ENCODE results near the gene ARFGAP1.

ARFGAP1 gene

DNA sequence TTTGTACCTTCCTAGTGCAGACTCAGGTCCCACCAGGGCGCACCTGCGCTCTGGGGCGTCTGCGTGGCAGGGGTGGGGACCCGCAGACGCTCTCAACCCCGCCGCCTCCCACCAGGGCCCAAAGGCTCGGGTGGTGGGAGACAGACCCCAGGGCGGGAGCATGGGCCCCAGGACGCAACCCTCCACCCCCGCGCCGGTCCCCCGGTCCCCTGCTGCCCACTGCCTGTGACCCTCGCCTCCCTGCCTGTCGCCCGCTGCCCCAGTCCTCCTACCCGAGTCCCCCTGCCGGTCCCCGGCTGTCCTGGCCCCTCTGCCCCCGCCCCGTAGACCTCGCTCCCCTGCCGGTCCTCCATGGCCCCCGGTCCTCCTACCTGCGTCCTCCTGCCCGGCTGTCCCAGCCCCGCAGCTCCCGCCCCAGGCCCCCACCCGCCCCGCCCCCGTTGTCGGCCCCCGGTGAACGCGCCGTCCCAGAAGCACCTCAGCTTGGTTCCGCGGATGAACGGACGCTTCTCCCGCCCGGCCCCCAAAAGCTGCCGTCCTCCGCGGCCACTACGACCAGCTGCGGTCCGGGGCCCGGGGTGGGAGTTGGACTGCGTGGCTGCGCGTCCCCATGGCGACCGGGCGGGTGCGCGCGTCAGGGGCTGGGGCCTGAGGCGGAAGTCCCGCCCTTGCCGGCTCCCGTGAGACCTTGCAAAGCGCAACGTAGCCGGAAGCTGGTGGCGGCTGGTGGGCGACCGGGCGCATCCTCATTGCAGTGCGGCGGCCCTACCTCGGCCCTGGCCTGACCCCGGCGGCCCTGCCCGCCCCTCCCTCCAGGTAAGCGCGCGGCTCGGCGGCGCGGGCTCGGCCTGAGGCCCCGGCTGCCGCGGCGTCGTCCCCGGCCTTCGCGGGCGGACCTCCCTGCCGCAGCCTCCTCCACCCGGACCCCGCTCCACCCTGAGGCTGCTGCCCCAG, at the start of gene ARFGAP1:
Gene ARFGAP1, plus strand, starts transcription at position 709 of the 954 bp plus-strand sequence. CDS start 2,768 bp downstream, outside the sequence.
- DNase-seq (ENCODE audit: low read depth in 2 of 2): peak; percentile 67 to 69

DNA sequence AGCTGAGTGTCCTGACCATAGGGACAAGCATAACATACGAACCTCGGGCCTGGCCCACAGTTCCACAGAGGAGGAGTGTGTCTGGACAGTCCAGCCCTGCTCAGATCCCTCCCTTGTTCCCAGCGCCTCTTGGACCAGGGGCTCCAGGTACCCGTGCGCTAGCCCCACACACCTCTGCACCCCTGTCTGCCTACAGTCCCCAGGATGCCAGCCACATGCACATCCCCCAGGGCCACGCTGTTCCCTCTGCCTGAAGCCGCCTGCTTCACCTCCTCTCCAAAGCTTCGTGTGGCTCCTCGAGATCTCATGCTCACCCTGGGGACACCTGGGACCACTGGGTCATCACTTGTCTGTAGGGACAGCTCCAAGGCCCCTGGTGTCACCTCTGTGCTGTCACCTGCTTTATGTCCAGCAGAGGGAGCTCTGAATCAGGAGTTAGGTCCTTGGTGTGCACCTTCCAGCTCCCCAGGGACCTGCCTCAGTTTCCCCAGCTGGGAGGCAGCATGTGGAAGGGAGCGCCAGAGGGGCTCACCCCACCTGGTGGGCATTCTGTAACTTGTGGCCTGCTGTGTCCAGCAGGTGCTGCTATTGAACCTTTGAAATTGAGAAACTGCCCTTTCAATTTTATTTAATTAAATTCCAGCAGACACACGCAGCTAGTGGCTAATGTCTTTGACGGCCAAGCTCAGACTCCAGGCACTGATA, 49.3 kb upstream of the ARFGAP1 start:
- DNase-seq (ENCODE audit: low read depth in 2 of 2): no peak

DNA sequence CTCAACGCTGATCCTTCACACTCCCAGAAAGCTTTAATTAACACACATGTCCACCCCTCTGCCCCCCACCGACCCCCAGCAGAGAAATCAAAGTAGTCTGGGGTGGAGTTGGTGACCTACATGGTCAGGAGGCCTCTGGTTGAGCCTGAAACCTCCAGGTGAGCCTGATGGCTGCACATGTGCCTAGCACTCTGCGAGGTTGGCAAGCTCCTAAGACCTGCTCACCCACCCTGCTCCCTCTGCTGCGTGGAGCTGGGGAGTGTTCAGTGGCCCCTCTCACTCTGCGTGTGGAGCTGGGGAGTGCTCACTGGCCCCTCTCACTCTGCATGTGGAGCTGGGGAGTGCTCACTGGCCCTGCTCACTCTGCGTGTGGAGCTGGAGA, 48.8 kb upstream of the ARFGAP1 start:
- DNase-seq (ENCODE audit: low read depth in 2 of 2): no peak

DNA sequence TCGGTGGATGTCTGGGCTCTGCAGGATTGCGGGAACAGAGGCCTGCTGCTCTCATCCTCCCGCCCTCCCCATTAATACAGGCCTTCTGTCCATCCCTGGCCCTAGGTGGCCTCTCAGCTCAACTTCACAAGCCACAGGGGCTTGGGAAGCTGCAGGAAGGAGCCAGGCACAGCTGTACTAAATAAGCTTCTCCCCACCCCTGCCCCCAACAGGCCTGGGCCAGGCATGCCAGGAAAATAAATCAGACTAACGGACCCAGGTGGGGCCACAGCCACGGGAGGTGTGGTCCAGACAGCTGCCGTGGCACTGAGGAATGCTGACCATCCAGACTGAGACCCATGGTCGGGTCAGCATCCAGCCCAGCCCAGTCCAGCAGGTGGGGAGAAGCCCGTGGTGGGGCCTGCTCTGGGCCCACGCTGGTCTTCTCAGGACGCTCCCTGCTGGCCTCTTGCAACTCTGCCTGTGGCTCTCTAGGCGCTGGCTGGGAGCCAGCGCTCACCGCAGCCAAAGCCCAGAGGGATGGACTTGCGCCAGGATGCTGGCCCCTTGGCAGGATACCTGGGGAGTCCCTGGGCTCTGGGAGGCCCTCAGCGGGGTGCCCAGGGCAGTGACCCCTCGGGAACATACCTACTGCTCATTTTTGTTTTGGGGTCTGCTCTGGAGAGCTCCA, 48.1 kb upstream of the ARFGAP1 start:
- no peak for DNase-seq (ENCODE audit: low read depth in 2 of 2)

DNA sequence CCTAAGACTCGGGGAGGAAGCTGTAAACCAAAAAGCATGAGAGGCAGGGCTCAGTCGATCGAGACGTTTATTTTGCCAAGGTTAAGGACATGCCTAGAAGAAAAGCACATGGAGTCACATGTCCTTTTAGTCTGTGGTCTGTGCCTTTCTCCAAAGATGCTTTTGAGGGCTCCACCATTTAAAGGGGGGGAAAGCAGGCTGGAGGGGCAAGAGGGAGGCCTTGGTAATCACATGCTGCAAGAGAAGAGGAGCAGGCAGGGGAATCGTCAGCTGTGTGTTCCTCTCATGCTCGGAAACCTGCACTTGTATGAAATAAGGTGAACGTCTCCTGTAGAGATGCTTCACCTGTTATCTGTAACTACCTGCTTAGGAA, 47.5 kb upstream of the ARFGAP1 start:
- DNase-seq (ENCODE audit: low read depth in 2 of 2): no peak

DNA sequence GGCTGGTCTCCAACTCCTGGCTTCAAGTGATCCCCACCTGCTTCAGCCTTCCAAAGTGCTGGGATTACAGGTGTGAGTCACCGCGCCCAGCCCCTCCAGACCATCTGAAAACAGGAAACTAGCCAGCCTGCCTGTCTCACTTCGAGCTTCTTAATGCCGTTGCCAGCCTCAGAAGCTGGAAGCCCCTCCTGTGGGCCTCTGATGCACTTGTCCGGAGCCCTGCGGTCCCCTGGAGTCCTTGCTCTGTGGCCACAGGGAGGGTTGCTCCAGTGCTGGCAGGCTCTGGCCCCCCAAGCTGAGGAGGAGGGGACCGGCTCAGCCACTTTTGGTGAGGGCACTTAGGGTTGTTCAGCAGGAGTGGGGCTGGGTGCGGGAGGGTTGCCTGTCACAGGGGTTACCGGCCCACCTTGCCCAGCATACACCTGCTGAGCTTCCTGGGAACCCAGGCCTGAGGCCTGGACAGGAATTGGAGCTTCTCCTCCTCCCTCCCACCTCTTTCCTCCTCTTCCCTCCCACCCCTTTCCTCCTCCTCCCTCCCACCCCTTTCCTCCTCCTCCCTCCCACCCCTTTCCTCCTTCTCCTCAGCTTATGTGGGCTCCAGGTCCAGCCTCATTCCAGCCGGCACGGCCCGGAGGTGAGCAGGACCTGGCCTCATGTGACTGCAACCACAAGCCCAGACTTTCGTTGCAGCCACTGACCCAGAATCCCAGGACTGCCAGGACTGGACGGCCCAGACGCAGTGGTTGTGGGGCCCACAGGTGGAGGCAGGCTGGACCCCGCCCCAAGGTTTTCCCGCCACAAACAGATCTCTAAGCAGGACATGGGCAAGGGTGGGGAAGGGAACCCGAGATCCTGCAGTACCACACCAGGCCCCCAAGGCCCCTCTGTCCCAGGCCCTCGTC, 46.3 kb upstream of the ARFGAP1 start:
- no peak for DNase-seq (ENCODE audit: low read depth in 2 of 2)

DNA sequence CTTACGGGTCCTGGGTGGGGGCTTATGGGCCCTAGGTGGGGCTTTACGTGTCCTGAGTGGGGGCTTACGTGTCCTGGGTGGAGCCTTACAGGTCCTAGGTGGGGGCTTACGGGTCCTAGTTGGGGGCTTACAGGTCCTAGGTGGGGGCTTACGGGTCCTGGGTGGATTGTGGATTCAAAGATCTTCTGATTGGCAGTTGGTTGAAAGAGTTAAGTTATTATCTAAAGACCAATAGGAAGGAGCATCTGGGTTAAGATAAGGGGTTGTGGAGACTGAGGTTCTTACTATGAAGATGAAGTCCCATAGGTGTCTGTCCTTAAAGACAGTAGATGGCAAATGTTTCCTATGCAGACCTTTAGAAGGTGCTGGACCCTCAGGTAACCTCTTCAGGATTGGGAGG, 45.4 kb upstream of the ARFGAP1 start:
- DNase-seq (ENCODE audit: low read depth in 2 of 2): no peak

DNA sequence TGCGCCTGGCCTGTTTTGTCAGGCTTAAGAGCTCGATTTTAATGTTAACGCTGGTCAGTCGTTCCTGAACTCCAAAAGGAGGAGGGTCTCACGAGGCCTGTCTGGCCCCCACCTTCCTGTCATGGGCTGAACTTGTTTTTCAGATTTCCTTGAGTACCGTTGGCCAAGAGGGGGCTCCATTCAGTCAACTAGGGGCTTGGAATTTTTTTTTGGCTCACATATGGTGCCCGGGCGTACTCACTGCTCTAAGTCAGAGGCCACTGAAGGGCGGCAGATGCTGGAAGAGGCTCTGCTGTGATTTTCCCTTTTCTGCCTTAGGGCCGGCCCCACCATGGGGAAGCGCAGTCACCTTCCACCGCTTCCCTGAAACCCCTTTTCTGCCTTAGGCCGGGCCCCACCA, 43.8 kb upstream of the ARFGAP1 start:
- DNase-seq (ENCODE audit: low read depth in 2 of 2): no peak

DNA sequence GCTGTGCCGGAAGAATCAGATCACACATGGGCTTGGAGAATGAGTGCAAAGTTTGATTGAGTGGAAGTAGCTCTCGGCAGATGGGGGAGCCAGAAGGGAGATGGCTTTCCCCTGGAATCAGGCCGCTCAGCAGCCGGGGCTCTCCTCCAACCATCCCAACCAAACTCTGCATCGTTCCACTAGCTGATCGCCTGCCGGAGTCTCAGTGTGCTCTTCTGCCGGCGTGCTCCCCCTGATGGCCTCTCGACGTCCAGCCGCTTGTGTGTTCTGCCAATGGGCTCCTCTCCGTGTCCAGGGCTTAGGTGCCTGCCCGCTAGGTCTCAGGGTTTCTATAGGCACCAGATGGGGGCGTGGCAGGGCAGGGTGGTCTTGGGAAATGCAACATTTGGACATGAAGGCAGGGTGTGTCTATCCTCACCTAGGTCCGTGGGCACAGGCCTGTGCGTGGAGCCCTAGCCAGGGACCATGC, 41.8 kb upstream of the ARFGAP1 start:
- no peak for DNase-seq (ENCODE audit: low read depth in 2 of 2)

DNA sequence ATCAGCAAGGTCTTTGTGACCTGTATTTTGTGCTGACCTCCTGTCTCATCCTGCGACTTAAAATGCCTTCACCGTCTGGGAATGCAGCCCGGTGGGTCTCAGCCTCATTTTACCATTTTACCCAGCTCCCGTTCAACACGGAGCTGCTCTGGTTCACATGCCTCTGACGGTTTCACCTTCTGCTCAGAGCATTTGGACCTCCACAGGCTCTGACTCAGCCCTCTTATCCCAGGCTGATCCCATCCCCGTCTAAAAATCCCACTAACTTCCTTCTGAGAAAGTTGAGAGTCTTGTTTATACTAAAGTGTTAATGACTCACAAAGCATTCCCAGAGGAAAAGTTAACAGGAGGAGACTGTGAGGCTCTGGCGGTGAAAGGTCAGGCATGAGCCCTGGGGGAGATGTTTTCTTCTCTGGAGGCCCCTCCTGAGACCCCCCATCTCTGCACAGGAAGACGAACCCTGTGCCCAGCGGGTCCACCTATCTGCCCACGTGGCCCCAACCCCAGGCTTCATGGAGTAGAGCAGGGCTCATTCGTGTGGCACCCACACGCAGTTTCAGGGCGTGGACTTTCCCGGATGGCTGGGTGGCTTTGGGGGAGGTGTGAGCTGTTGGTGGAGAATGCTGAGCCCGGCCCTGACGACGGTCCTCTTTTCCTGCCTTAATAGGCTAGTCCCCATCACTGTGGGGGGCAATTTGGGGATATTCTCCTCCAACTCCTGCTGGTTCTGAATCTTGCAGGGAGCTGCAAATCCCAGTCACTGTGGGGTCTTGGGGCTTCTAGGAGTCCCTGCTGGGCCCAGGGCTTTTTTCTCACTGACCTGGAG, 40.2 kb upstream of the ARFGAP1 start:
- peak; percentile 78 to 80 for DNase-seq (ENCODE audit: low read depth in 2 of 2)

DNA sequence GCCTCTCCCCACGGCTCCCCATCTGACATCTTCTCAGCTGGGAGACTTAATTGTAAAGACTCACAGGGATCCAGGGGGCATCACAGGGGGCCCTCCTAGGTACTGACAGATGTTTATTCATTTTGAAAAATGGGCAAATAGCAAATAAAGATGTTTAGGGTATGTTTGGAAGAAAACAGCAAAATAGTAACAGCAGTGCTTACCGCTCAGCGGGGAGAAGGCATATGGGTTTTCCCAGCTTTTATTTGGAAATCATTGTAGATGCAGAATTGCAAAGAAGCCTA, 39.6 kb upstream of the ARFGAP1 start:
- no peak for DNase-seq (ENCODE audit: low read depth in 2 of 2)

DNA sequence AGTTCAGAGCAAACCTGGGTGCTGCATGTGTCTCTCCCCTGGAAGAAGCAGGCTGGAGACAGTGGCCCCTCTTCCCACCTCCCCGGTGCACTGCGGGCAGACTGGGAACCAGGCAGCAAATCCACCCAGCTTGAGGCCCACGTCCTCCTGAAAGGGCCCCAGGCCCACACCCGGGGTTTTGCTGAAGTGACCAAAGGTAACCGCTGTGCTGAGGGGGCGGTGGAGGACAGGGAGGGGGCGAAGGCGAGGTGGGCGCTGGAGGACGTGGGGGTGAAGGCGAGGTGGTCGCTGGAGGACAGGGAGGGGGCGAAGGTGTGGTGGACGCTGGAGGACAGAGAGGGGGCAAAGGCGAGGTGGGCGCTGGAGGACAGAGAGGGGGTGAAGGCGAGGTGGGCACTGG, 38.7 kb upstream of the ARFGAP1 start:
- no peak for DNase-seq (ENCODE audit: low read depth in 2 of 2)

DNA sequence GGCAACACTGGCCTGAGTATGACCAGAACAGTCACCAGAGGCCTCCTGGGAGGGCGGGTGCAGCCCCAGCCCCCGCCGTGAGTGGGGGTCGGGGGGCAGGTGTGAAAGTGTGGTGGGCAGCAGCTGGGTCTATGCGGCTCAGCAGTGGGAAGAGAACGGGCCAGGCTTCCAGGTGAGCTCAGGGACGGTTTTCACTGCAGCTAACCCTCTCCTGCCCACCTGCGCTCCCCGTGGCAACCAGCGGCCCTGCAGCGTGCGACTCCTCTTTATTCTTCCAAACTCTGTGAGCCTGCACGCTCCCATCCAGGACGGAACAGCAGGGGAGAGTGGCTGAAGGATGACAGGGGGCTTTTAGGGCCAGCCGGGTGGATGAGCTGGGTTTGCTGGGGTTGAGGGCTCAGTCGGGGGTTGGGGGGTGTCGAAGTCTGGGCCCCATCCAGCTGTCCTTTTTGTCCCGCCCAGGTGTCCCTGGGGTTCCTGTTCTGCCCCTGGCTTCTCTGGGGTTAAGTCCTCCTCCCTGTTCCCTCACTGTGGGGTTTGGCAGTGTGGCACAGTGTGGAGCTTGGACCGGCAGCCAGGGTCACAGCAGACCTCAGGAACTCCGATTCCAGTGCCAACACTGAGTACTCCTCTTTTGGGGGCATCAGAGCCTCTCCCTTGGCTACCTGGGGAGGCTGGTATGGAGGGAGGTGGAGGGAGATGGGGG, 37.8 kb upstream of the ARFGAP1 start:
- no peak for DNase-seq (ENCODE audit: low read depth in 2 of 2)

DNA sequence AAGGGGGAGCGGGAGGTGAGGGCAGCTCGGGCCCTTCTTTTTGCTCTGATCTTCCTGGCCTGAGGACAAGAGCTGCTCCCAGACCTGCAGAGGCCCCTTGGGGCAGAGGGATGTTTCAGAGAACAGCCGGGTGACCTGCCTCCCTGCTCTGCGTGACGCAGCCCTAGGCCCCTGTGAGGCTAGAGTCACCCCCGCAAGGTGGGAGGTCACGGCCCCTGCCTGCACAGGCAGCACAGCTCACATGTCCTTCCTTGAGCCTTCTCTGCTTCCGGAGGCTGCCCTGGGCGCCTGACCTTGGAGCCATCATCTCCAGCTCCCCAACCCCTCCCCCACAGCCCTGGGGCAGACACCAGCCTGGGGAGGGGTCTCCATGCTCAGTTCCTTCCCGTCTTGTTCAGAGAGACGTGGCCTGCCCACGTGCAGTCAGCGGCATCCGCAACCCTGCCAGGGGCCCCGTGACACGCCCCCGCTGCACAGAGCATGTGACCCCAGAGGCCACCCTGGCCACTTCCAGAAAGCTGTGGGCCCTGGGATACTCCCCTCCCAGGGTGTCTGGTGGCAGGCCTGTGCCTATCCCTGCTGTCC, 37.1 kb upstream of the ARFGAP1 start, which contains the start of gene BIRC7:
Gene BIRC7, plus strand, starts transcription at position 507 of the 585 bp plus-strand sequence. CDS start 192 bp downstream, outside the sequence.
- no peak for DNase-seq (ENCODE audit: low read depth in 2 of 2)

DNA sequence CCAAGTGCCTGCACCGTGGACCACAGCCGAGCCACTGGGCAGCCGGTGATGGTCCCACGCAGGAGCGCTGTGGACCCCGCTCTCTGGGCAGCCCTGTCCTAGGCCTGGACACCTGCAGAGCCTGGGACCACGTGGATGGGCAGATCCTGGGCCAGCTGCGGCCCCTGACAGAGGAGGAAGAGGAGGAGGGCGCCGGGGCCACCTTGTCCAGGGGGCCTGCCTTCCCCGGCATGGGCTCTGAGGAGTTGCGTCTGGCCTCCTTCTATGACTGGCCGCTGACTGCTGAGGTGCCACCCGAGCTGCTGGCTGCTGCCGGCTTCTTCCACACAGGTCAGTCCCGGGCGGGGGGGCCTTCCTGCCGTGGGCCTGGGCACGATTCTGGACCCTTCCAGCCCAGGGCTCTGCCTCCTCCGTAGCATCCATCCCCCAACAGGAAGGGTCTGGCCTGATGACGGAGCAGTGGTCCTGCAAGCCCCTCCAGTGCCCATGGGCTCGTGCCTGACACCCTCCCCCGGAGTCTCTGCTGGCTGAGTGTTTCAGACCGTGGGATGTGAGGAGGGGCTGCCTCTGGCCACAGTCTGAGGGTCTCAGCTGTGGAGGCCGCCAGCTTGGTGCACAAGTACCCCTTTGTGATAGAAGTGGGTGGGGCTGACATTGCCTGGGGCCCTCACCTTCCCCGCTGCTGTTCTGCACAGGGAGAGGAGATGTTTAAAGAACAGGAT, 36.3 kb upstream of the ARFGAP1 start:
- DNase-seq (ENCODE audit: low read depth in 2 of 2): no peak

DNA sequence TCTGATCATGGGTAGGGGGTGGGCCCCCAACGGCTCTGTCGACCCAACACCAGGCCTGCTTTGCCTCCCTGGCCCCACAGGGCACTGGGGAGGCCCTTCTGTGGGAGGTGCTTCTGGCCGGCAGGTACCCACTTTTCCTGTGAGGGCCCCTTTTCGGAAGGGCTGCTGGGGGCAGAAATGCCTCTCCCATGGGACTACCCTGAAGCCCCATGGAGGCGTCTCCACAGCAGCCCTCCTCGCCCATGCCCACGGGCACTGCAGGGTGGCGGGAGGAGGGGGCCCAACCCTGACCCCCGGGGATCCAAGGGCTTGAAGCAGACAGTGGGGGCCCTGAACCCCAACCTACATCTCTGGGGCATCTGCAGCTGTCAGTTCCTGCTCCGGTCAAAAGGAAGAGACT, 34.6 kb upstream of the ARFGAP1 start:
- no peak for DNase-seq (ENCODE audit: low read depth in 2 of 2)

DNA sequence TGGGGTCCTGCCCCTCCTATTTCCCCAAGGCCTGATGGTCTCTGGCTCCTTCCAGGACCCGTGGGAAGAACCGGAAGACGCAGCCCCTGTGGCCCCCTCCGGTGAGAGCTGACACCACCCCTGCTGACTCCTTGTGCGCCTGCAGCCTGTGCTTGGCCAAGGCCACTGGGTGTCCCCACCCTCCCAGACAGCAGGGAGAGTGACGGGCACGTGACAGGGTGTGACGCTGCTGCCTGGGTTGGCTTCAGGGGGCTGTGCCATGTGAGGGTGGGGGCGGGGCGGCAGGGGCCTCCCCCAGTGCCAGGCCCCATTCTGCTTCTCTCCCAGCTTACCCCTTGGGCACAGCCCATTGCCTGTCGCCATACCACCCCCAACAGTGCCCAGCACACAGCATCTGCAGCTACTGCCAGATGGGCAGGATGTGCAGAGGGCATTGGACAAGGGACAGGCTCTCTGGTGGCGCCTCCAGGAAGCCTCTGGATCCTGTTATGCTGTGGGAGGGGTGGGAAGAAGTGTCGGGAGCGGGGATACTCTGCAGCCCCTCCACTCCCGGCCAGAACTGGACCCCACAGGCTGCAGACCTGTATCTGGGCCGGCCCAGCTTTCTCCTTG, 34.0 kb upstream of the ARFGAP1 start:
- no peak for DNase-seq (ENCODE audit: low read depth in 2 of 2)

DNA sequence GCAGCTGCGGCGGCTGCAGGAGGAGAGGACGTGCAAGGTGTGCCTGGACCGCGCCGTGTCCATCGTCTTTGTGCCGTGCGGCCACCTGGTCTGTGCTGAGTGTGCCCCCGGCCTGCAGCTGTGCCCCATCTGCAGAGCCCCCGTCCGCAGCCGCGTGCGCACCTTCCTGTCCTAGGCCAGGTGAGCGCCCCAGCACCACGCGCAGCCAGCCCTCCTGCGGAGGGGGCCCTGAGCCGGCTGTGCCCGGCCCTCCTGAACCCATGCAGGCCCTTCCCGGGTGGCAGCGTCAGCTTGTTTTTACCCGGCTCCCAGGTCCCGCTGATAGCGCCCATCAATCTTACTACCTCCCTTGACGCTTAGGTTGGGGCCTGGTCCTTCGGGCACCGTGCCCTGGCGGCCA, 33.2 kb upstream of the ARFGAP1 start:
- no peak for DNase-seq (ENCODE audit: low read depth in 2 of 2)
